ENCODE results near the gene PBX3.

DNA sequence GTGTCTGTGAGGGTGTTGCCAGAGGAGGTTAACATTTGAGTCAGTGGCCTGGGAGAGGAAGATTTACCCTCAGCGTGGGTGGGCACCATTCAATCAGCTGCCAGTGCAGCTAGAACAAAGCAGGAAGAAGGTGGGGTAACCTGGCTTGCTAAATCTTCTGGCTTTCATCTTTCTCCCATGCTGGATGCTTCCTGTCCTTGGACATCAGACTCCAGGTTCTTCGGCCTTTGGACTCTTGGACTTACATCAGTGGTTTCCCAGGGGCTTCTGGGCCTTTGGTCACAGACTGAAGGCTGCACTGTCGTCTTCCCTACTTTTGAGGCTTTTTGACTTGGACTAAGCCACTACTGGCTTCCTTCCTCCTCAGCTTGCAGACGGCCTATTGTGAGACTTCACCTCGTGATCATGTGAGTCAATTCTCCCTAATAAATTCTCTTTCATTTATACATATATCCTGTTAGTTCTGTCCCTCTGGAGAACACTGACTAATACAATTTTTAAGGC lies 38.1 kb downstream of the PBX3 start:
- TF ChIP-seq CTCF (conservative IDR thresholded peaks at IDR 0.05; ENCODE audit: low read length), result no peak
- TF ChIP-seq EZH2phosphoT487 (IDR thresholded peaks at IDR 0.05; ENCODE audit: borderline replicate concordance), result no peak
